HG03159 (cell line): ENCODE data around the gene GABRR3.
"Not testable (repeated sequence)": the region's sequence is repeated elsewhere in the genome, so short reads cannot be mapped to it uniquely, and the experiment has no call there.

Experiments
- ATAC-seq: cut with Tn5 transposase; IDR thresholded peaks from one replicate; pipeline ENCODE4 v1.9.1; 2021; ENCODE audit warnings: mild to moderate bottlenecking, moderate library complexity; ENCODE audit not compliant: unreplicated experiment

The GABRR3 gene

GRCh38 chr3:98022978-98023820, 11.9 kb downstream of the GABRR3 start:
- ATAC-seq, result peak; percentile 58

- no peak for ATAC-seq
Observed at GRCh38 chr3:98021830-98022560, 13.1 kb downstream of the GABRR3 start.

DNA sequence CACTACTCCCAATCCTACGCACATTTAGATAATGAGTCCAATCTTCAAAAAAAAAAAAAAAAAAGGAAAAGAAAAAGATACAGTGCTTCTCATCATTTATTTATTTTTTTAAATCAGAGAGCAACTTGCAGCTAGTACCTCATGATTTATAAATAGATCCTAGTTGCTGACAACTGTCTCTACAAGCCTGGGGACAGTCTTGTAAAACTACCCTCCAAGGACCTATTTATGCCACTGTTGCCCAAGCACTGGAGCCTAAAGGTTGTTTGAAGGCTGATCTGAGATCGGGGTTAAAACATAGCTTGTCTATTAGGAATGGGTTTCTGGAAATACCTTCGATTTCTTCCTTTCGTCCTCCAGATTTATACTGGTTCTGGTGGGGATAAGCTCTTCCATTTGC, 14.7 kb downstream of the GABRR3 start:
- no peak for ATAC-seq

GRCh38 chr3:98018301-98018700, 16.8 kb downstream of the GABRR3 start:
- no peak for ATAC-seq

- ATAC-seq, result no peak
Observed at GRCh38 chr3:98014268-98014585, 20.9 kb downstream of the GABRR3 start.

GRCh38 chr3:98013411-98014267, 21.5 kb downstream of the GABRR3 start:
- no peak for ATAC-seq

- ATAC-seq, result no peak
Observed at GRCh38 chr3:98012979-98013378, 22.1 kb downstream of the GABRR3 start.

- not testable (repeated sequence) for ATAC-seq
Observed at GRCh38 chr3:98010883-98011449, 24.1 kb downstream of the GABRR3 start.

DNA sequence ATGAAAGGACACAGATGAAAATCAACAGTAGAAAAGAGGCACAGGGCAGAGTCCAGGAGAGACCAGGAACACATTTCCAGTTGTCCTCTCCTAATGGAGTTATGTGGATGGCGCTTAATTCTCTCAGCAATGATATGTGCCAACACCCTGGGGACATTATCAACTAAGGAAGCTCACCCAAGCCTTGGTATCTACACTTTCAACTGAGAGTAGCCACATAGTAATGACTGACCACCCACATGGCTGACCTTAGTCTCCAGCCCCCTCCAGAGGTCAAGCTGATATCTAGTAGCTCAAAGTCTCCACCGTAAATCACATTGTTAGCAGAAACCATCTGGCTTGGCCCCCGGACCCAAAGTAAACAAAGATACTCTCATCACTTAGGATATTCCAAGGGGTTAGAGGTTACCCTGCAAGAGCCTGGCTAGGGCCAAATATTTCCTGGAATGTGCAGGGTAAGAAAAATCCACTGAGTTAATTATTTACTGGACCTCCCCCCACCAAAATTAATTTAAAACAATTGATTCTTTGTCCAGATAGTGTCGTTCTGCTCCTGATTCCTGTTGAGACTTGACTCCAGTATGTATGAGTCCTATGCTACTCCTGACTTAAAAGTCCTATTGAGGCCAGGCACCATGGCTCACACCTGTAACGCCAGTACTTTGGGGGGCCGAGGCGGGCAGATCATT, 24.8 kb downstream of the GABRR3 start:
- ATAC-seq, result no peak

DNA sequence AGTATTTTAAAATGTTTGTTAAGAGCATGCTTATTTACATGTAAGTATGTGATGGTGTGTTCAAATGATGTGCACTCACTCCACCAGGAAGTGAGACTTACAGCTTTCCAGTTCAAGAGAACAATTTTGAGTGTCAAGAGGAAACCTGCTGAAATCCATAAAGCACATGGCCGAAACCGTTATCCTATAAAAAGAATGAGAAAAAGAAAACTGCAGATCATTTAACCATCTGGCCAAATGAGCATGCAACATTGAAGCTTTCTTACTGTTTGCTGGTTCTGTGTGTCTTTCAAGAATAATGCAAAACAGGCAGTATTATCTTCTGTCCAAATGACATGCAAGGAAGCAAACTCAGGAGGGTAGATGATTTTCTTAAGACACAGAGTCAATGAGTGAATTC, 26.3 kb downstream of the GABRR3 start:
- peak; percentile 64 for ATAC-seq

DNA sequence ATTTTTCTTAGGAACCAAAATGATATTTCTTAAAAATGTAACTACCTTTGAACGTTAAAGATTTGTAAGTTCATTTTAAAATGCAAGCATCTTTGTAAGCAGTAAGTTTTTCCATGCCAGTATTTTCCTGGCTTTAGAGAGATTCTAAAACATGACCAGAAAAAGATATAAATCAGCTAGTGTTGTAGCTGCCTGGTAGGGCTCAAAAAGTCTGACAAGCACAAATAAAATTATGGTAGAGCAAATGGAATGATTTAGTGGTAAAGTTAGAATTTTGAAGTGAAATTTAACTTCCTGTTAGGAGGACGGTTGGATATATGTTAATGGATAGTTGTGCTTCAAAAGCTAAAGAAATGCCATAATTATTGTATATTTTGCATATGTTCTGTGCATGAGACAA, 29.7 kb downstream of the GABRR3 start:
- no peak for ATAC-seq

- ATAC-seq, result no peak
Observed at GRCh38 chr3:98004721-98005120, 30.4 kb downstream of the GABRR3 start.

DNA sequence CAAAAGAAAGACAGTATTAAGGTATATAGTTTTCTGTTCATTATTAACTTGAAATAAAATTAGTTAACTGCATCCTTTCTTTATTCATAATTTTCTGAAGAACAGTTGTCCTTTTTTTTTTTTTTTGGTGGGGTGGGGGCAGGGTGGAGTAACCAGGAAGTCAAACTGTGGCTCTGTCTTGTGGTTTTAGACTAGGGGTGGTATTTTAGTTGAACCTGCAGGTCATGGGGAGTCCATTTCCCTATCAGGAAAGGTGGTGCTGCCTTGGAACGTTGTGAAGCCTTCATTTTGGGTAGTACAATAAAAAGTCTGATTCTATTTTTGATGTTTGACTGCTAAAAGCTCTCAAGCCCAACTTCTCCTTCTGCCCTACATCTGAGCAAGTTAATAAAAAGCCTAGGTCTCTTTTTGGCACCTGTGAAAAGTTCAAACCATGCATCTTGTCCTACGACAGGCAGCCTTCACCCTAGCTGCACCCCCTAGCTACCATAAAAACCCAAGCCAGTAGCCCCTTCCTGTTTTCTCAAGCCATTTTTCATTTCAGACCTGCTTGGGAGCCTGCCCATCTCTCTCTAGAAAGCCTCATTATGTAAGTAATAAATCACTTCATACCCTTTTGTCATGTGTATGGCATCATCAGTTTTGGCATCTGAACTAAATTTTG, 31.7 kb downstream of the GABRR3 start:
- peak; percentile 81 for ATAC-seq

DNA sequence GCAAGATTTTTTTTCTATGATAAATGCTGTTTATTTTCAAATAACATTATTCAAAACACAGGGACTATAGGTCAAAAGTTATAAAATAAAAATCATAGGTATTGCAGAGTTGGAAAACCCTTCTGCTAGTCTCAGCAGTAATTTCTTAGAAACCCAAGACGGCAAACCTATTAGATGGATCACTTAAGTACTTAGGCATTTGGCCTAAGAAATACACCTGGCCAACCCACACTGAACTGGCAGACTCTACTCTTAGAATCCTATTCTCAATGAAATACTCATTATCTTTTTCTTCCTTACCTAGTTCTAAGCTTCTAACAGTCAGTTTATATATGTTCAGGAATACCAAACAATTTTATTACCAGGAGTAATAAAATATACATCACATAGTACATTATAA, 32.4 kb downstream of the GABRR3 start:
- ATAC-seq, result no peak

DNA sequence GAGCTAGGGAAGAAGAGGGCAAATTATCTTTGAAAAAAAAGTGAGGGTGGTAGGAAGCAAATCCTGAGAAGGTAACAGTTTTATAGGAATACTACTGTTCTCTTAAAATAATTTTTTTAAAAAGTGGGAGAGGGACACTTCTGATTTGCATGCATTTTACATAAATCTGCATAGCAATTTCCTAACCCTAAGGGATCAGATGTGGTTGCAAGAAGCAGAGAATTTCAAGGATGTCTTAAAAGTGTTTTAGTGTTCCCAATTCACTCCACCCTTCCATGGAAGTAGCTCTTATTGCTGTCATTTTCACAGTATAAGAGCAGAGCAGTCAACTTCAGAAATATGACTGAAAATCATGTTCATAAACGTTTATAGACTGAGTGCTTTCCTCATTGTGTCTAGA, 35.1 kb downstream of the GABRR3 start:
- ATAC-seq, result no peak

DNA sequence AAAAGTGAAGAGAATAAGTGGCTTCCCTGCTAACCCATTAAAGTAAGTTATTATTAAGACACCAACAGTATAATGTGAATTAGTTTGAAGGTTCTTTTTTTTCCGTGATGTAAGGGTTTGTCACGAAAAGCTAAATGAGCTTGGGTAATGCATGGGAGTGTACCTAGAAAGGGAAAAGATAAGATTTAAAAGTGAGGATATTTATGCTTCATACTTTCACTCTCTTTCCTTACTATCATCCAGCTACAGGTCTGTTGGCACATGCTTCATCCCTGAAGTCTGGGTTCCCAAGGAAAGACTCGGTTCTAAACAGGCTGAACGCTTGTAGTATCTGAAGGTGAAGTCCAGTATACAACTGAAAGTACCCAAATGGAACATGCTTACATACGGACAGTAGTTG, 36.0 kb downstream of the GABRR3 start:
- ATAC-seq, result no peak

DNA sequence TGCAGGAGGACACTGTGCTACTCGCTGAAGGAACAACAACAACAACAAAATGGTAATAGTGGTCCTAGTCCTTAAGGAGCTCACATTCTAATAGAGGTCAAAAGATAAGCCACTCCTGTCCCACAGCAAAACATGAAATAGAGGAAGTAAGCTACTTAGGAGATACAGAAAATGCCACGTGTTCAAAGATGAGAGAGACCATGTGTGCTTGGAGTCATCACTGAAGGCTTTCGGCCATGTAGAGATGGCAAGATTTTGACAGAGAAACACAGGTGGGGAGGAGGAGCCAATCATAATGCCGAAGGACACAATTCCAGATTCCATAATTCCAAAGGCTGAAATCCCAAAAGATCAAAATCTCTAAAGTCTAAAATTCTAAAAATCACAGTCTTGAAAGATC, 38.1 kb downstream of the GABRR3 start:
- no peak for ATAC-seq

DNA sequence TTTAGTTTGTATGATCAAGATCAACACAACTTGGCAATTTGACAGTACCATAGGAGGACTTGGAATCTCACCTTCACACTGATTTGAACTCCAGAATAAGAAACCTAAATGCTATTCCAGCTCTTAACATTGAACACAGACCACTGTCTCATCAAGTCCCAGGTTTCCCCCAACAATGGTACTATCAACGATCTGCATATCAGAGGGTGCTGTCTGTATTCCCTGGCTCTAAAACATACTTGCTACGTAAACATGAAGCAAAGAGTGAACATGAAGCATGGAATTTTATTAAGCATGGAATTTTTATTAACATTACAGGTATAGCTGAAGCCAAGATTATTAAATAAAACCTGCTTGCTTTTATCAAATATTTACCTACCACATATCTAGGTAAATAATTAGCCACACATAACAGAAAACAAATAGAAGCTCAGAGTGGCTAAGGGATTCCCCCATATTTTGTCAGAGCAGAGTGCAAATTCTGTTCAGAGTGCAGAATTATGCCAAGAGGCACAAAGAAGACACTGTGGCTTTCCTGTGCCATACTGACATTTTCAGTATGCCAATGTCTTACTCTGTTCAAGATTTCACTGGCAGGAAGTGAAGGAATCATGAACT, 40.7 kb downstream of the GABRR3 start:
- ATAC-seq, result no peak

GRCh38 chr3:97993526-97993925, 41.6 kb downstream of the GABRR3 start:
- no peak for ATAC-seq
